ENCODE measurements around the gene SMTNL2.
A peak's percentile ranks its signal among the peaks of the same experiment; 100 is the strongest.
"Not testable (repeated sequence)": the region's sequence is repeated elsewhere in the genome, so short reads cannot be mapped to it uniquely, and the experiment has no call there.

The SMTNL2 gene

DNA sequence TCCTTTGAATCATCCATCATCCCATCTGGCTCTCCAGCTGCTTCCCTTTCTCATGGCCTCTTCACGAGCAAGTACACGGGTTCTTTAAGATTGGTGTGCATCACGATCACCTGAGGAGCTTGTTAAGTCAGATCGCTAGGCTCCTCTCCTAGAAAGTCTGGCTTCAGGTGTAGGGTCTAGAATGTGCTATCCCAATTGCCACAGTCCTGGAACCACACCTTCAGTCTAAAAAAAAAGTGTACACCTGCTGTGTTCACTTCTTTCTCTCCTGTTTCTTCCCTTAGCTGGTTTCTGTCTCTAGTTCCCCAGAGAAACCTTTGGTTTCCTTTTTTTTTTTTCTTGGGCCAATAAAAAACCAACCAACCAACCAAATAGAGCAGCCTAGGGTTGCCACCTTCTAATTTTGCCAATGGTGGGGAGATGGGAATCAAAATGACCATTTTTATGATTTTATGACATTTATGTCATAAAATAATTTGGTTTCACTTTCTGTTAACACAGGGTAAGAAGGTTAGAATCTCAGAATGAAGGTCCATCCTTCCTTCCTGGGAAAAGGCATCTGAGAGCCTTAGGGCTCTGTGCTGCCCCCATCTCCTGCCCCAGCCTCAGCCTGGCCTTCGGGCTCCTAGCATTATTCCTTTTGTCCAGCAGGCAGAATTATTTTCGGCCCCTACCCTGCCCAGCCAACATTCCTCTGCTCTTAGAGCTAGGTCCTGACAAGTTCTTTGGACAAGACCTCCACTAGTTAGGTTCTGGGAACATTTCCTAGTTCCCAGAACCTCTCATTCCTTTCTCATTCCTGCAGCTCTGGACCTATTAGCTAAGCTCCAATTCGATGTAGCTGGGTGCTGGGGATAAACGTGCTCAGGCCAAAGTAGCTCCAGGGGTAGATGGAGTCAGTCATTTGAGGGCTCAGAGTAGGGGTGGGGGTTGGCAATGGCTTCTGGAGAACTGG lies 22.0 kb upstream of the SMTNL2 start:
- no peak for DNase-seq

DNA sequence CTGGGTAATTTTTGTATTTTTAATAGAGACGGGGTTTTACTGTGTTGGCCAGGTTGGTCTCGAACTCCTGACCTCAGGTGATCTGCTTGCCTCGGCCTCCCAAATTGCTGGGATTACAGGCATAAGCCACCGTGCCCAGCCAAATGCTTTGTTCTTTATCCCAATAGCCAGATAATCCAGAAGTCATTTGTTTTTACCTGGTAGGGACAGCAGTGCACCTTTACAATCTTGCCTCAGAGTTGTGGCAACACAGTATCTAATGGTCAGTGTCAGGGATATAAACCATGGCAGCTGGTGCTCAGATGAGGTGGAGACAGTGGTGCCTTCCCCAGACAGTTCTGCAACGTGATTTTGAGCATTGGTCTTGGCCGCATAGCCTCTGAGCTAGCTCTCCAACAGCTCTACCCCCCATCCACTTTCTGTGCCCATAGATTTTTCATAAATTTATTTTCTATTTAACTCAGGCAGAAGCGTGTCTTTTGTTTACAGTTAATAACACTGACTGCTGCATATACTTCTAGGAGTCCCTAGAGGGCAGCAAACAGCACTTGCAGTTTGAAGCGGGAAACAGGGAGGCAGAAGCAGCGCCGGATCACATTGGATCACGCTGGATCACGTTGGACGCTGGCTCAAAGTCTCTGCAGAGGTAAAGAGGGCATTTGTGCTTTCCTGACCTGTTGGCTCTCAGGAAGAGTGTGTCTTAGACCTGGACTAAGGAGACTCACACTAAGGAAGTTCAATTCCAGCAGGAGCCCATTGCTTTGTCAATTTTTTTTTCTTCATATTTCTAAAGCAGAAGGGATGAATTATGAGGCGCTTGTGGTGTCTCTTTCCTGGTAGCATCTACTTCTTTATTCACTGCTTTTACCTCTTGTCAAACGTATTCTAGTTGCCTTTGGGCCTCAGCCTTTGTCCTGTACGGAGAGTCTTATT lies 18.9 kb upstream of the SMTNL2 start:
- DNase-seq, result peak; percentile 42 to 71

DNA sequence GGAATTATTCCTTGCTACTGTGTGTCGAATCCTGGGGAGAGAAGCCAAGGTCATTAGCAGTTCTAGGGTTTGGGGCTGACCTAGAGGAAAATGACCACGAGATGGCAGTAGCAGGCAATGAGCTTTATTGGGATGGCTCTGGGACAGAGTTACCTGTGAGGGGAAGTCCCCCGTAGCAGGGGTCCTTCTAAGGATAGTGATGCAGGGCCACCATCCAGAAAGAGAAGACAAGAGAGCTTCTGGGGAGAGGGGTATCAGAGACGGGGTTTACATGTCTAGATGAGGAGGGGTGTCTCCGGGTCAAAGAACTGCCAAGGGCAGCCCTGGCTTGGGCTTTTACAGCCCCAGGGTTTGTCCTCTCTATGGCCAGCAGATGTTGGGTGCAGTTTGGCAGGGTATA lies 17.5 kb upstream of the SMTNL2 start:
- DNase-seq, result peak; percentile 27 to 38

DNA sequence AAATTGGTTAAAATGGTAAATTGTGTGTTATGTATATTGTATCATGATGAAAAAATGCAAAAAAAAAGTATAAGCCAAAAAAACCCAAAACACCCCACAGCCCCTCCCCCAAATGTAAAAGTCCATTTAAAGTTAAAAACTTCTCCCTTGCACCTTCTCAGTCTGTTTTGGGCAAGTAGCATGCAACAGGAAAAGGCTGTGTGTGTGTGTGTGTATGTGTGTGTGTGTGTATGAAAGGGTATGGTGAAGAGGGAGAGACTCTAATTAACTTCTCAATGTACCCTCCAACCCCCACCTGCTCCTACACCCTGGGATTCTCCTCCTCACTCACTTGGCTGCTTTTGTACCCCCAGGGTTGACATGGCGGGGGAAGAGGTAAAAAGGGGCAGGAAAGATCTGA lies 14.7 kb upstream of the SMTNL2 start:
- no peak for DNase-seq

DNA sequence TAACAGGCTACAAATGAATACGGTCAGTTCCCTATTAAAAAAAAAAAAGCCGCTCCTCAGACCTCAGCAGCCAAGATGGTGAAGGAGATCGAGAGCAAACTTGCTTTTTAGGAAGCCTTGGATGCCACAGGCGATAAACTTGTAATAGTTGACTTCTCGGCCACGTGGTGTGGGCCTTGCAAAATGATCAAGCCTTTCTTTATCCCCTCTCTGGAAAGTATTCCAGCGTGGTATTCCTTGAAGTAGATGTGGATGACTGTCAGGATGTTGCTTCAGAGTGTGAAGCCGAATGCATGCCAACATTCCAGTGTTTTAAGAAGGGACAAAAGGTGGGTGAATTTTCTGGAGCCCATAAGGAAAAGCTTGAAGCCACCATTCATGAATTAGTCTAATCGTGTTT lies 12.2 kb upstream of the SMTNL2 start:
- no peak for DNase-seq

DNA sequence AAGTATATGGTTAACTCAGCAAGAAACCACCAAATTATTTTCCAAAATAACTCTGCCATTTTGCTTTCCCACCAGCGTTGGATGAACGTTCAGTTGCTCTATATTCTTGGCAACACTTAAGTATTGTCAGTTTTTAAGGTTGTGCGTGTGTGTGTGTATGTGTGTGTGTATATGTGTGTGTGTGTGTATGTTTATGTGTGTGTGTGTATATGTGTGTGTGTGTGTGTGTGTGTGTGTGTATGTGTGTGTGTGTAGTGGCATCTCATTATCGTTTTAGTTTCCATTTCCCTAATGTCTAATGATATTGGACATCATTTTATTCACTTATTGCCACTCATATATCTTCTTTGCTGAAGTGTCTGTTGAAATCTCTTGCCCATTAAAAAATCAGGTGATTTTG lies 11.2 kb upstream of the SMTNL2 start:
- DNase-seq, result no peak

DNA sequence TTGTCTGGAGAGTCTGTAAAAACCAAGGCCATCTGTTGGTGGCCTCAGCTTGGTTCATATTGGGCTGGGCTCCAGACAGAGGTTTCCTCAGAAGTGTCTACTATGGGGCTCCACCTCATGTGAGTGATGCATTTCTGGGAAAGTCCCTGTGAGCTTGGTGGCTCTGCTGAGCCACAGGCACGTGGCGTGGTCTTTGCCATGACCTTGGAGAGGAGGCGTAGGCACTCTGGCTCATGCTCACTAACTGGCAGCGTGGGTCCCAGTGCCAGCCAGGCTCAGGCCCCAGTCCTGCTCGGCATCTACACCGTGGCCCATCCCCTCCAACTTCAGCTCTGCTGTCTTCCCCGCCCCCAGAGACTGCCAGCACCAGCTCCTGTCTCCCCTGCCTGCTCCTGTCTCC lies 10.7 kb upstream of the SMTNL2 start:
- peak; percentile 9 to 56 for DNase-seq

DNA sequence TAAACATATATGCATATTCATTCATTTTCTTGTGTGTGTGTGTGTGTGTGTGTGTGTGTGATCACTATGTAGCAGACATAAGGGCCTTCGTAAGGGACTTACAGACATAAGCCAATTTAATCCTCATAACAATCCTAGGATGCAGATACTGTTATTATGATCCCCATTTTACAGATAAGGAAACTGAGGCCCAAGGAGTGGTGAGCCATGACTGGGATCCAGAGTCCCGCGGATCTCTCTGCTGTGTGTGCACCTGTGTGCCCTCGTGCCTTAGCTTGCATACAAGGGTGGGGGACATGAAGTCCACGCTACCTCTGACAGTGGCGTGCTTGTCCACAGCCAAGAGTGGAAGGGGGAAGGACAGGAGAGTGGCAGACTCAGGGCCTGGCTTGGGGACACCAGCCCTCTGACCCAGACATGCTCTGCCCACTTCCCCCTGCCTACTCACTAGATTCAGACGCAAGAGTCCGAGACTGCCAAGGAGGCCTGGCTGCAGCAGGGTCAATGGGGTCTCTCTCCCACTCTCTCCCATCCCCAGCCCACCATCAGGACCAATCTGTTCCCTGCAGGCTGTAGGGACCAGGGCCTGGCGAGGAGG lies 9.8 kb upstream of the SMTNL2 start:
- no peak for DNase-seq

DNA sequence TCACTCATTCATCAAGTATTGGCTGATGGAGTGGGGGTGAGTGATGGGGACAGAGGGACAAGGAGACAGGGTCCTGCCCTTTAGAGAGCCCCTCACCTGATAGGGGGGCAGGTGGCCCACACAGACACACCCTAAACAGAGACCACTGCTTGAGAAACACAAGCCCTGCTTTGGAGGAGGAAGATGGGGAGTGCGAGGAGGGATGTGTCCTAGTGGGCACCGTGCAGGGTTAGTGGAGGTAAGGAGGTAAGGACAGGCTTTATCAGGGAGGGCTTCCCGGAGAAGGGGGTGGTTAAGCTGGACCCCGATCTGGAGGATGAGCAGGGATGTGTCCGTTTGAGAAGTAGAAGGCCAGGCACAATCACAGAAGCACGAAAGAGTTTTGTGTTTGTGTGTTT lies 8.2 kb upstream of the SMTNL2 start:
- DNase-seq, result no peak

DNA sequence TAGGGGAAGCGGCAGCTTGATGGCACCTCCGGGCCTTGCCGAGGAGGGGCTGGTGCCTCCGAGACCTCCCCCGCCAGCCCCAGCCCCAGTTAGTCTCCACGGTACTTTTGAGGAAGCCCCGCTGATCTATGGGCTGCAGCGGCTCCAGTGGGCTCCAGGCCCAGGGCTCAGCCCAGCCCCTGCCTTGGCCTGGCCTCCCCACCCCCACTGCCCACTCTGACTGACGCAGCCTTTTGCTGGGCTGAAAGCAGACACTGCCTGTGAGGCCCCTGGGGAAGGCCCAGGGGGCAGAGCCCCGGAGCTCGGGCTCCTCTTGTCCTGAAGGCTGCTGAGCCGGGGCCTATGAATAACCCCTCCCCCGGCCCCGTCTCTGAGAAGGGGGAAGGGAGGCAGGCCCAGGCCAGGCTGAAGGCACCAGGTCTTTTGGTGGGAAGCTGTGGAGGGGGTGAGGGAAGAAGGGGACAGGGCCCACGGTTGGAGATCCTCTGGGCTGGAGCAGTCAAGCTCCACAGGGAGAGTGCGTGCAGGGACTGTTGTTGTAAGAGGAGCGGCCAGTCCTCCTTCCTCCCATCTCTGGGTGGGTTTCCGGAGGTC lies 7.5 kb upstream of the SMTNL2 start:
- DNase-seq, result no peak

DNA sequence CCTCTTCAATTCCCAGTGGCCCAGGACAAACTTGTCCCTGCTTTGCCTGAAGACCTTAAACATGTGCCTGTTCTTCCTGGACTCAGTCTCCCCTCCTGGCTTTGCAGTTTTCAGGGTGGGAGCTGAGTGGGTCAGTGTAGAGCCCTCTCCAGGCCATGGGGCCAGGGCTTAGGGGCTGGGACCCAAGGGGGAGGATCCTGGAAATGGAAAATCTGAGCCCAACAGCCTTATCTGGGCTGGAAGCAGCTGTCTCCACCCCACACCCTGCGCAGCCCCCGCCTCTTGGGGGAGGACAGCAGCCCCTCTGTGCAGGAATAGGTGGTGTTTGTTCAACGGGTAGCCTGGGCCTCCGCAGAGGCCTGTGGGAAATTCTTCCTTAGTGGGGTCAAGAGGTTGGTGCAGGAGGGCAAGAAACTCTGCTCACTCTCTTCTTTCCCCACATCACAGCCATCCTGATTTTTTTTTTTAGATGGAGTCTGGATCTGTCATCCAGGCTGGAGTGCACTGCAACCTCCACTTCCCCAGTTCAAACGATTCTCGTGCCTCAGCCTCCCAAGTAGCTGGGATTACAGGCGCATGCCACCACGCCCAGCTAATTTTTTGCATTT lies 6.8 kb upstream of the SMTNL2 start:
- no peak for DNase-seq

DNA sequence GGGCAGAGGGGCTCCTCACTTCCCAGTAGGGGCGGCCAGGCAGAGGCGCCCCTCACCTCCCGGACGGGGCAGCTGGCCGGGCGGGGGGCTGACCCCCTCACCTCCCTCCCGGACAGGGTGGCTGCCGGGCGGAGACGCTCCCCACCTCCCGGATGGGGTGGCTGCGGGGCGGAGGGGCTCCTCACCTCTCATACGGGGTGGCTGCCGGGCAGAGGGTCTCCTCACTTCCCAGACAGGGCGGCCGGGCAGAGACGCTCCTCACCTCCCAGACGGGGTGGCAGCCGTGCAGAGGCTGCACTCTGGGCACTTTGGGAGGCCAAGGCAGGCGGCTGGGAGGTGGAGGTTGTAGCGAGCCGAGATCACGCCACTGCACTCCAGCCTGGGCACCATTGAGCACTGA lies 6.0 kb upstream of the SMTNL2 start:
- not testable (repeated sequence) for DNase-seq

DNA sequence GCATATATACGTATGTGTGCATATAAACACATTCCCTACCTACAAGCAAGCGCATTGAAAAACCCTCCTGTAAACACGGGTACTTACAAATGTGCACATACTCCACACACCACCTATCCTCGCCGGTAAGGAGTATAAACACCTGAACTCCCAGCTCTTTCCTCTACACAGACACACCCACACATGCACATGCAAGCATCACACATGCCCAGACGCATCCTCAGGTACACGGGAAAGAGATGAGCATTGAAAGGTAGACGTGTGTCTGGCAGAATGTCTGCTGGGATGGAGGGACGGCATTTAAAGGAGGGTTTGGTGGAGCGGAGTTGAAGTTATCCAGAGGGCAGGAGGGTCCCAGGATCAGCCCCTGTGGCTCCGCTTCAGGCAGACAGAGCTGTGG lies 4.7 kb upstream of the SMTNL2 start:
- DNase-seq, result no peak

DNA sequence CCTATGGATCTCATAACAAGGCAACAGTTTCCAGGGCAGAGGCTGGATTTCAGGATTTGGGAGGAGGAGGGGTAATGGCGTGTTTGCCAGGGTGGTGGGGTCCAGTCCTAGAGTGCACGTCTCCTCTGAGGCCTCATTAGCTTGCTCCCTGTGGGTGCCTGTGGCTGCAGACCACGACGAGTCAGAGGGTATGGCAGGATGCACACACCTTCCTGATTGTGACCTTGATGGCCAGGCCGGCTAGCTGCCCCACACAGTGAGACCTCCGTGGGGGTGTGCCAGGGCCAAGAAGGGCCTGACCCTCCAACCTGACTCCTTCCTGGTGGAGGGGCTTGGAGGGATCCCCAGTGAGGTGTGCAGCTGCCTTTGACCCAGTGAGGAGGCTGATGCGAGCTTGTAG lies 4.0 kb upstream of the SMTNL2 start:
- DNase-seq, result no peak

DNA sequence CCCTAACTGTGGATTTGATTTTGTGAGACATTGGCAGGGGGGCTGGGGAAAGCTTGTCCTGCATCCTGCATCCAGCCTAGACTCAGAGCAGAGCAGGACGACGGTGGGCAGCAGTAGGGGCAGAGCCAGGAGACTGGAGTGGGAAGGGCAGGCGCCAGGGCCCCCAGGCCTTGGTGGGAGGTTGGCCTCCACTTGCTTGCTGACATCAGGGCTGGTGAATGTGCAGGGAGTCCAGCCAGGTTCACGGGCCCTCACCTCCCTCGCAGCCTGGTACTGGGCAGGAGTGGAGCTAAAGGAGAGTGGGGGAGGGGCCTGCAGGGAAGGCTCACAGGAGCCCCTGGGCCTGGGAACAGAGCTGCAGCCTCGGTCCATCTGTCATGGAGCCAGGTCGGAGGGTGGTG lies 2.2 kb upstream of the SMTNL2 start:
- no peak for DNase-seq

DNA sequence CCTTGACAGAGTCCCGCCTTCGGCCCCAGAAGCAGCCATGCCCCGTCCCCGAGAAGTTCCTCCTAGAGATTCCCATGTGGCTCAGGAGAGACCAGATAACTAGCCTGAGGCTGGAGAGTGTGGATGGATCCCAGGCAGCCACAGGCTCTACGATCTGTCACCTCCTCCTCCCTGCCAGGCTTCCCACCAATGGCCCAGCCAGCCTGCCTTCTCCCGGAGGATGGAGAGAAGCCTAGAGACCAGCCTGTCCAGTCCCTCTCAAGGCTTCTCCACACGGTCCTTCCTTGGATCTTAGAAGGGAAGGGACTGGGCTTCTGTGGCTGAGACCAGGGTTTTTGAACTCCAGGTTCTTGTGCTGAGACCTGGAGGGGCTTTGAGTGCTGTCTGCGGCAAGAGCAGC lies 1.6 kb upstream of the SMTNL2 start:
- DNase-seq, result no peak

DNA sequence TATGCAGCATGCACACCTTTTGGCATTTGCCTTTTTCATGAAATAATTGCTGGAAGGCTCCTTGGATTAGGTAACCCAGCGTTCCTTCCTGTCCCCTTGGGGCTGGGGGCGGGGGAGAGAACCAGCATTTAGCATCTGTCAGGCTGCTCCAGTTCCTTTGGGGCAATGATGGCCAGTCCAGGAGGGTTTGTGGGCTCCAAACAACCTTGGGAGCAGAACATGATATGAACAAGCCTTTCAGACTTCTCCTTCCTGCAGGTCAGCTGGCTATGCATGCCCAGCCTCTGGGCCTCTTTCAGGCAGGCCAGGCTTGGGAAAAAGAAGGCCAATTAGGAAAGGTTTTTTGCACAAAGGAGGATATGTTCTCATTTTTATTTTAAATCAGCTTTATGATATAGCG lies 1.1 kb upstream of the SMTNL2 start:
- DNase-seq, result no peak

DNA sequence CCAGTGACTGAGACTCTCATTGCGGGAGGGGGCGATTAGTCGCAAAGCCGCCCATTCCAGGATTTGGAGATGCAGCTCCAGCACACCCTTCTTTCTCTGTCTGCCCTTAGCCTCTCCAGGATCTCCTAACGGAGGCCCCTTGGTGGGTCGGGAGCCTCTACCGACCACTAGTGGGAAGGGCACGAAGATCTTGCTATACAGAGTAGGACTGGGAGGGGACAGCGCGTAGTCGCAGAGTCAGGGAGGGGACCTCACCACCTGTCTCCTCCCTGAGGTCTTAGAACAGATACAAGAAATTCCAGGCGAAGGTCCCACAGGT lies 588 bp upstream of the SMTNL2 start:
- no peak for DNase-seq

DNA sequence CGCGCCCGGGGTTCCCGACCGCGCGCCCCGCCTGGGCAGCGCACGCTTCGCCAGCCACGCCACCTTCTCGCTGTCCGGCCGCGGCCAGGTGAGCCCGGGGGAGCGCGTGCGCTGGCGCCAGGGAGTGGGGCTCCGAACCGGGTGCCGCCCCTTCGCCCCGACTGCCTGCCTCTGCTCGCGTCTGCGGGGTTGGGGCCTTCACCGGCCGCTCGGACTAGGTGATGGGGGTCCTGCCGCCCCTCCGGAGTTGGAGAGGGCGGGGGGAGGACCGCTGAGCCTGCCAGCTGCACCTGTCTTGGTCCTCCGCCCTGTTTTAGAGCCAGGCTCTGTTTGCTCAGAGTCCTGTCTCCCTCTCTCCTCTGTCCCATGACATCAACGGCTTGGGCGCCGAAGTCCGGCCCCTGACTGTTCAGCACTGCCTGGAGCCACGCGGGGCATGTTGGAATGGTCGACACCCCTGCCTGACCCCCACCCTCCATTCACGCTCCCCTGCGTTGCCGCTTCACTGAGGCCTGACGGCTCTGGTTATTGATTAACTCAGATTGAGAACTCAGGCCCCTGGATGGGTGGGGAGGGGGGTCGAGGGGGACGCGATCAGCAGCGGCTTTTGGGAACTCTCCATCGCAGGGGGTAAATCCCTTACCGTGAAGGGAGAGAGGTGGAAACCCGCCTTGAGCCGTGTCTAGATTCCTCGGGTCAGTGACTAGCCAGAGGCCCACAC lies 748 bp downstream of the SMTNL2 start:
- DNase-seq, result no peak

DNA sequence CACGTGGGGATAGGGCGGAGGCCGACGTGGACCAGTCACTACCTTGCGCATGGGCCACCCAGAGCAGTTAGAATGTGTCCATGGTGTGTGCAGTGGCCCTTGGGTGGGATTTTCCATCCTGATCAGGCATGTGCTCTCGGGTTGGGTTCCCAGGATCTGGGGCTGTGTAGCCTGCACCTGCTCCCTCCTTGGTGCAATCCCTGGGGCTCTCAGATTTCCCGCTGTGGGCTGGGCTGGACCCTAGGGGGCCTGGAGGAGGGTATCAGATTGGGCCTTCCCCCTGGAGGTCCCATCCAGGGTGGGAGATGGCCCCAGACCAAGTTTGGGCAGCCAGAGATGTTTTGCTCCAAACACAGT lies 1.3 kb downstream of the SMTNL2 start:
- no peak for DNase-seq

DNA sequence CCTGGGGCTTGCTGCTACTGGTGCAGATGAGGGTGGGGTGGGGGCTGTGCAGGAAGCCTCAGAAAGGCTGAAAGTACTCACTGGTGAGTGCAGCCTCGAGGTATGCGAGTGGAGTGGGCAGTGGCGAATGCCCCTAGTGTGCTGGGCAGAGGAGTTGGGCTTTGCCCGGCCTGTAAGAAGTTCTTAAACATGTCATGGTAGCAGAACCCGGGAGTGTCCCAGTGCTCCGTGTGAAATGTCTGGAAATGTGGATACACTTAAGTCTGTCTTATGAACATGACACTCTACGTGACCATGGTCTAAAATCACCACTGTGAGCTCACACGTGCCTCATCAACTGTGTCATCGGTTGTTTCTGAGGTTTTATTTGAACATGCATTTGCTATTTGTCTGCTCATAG lies 1.7 kb downstream of the SMTNL2 start:
- no peak for DNase-seq

DNA sequence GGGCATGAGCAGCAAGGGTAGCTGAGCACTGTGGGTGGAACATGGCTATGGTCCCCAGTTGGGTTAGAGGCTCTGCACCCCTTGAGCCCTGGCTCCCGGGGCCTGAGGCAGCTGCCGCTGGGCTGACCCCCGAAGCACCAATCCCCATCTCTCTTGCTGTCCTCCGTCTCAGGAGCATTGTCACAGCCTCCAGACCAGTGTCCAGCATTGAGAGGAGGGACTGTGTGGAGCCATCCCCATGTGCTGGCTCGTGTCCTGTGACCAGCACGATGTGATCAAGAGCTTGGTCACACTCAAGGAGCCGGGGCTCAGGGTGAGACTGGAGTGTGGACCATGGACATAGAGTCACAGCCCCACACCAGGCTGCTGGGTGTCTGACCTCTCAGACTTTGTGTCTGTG lies 2.9 kb downstream of the SMTNL2 start:
- DNase-seq, result no peak

Data from CD4-positive, alpha-beta T cell treated with Interferon alpha-2 for 1 hour (primary cell).